GM12875 (cell line): ENCODE results near the gene MRPL43.

Experiments
- H3K4me3 ChIP-seq: one replicate; pipeline ENCODE4 v1.5.1; 2011; ENCODE audit warnings: low read depth, low read length, control low read depth
- TF ChIP-seq, protein P1 (sequence below): IDR thresholded peaks from 2 replicates; pipeline ENCODE4 v1.5.1; 2011; ENCODE audit warnings: low read depth, mild to moderate bottlenecking, control low read depth, inconsistent platforms, low read length, moderate library complexity, borderline replicate concordance; ENCODE audit not compliant: insufficient read depth

Gene MRPL43

DNA sequence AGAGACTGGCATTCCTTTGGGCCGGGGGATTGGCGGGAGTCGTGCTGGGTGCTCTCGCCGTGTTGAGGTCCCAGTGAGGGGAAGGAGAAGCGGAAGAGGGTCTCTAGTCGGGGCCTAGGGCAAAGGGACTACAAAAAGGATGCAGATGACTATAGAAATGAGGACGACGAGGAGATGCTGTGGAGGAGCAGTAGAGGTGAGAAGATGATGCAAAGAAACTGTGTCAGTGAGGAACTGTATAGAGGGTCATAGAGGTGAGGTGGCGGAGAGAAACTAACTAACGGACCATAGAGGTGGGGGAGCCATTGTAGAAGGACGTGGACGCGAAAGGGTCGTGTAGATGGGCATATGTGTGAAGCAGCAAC, 370 bp upstream of the MRPL43 start:
- TF ChIP-seq, protein P1, sequence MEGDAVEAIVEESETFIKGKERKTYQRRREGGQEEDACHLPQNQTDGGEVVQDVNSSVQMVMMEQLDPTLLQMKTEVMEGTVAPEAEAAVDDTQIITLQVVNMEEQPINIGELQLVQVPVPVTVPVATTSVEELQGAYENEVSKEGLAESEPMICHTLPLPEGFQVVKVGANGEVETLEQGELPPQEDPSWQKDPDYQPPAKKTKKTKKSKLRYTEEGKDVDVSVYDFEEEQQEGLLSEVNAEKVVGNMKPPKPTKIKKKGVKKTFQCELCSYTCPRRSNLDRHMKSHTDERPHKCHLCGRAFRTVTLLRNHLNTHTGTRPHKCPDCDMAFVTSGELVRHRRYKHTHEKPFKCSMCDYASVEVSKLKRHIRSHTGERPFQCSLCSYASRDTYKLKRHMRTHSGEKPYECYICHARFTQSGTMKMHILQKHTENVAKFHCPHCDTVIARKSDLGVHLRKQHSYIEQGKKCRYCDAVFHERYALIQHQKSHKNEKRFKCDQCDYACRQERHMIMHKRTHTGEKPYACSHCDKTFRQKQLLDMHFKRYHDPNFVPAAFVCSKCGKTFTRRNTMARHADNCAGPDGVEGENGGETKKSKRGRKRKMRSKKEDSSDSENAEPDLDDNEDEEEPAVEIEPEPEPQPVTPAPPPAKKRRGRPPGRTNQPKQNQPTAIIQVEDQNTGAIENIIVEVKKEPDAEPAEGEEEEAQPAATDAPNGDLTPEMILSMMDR: no peak
- peak overlapping the region; percentile 96 for H3K4me3 ChIP-seq

GRCh38 chr10:100986623-100986951, 710 bp downstream of the MRPL43 start:
- peak overlapping the region; percentile 96 for H3K4me3 ChIP-seq
- TF ChIP-seq, protein P1: no peak

DNA sequence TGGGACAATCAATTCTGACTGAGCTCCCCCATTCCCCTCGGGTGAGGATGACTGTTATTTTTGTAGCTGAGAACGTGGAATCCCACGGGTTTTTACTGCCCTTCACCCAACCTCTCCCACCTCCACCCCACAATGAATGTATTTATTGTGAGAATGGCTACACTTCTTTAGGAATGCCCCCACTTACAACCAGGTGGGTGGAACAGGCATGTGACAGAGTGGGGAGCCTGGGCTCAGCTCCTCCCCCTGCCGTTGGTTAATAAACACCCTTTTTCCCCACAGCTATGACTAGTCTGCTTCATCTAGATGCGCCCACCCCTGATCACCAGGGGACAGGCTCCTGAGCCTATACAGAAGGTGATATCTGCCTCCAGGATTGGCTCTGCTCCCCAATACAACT, 2.0 kb downstream of the MRPL43 start:
- H3K4me3 ChIP-seq: no peak overlapping the region
- TF ChIP-seq, protein P1: no peak

DNA sequence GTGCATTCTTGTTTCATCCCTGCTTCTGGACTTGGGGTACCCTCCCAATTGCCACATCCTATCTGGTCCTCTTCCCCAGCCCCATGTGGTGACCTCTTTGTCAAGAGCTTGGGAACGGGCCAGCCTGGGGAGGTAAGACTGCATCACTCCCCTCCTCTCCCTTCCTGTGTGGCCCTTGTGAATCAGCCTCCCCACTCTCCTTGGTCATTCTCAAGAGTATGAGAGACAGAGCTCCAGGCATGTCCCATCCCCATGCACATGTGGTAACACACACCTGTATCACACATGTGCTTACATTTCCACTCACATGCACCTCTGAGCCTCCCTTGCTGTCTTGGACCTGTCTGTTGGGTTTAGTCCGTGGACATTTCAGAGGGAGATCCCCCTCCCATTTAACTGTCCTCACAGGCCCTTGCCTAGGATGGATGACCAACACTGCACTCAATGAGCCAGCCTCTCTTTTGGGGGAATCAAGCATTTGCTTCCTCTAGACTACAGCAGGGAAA, 2.6 kb downstream of the MRPL43 start:
- TF ChIP-seq, protein P1: no peak
- H3K4me3 ChIP-seq: no peak overlapping the region

GRCh38 chr10:100983868-100984671, 3.2 kb downstream of the MRPL43 start:
- H3K4me3 ChIP-seq: no peak overlapping the region
- TF ChIP-seq, protein P1: no peak

- TF ChIP-seq, protein P1: no peak
- no peak overlapping the region for H3K4me3 ChIP-seq
Measured at GRCh38 chr10:100982916-100983830, 4.1 kb downstream of the MRPL43 start.

DNA sequence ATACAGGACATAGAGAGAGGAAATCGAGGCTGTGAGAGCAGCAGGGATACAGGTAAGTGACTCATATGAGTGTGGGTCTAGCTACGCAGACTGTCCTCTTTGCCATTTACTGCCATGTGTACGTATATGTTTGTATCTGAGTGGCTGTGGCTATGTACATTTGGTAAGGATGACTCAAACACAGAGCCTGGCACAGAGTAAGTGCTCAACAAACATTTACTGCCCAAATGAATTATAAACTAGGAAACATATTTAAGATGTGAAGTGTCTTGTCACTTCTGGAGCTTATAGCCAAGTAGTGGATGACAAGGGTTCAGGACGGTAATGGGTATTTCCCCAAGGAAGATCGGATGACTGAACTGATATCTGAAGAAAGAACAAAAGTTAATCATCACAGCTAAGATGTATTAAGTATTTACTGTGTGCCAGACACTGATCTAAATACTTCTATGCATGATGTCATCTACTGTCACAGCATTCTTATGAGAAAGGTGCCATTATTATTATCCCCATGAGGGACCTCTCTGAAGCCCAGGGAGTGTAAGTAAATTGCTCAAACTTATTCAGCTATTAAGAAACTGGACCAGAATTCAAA, 6.0 kb downstream of the MRPL43 start:
- no peak overlapping the region for H3K4me3 ChIP-seq
- TF ChIP-seq, protein P1: no peak
